A673 (cell line): ENCODE data around the gene APOO. TPM values are rescaled to one million over a fixed set of nuclear protein-coding genes. Genes with fewer than 3 reads are reported as not detected.

Experiments used
- BruUV-seq: library from RNA; stranded (reverse); fragments of 400-500 nt; replicated peaks from 2 replicates; lab custom pipeline; 2021; lab: Mats Ljungman, UMichigan
- CTCF ChIA-PET: fragments of 300-600 bp; sonication (Branson Sonifier 250); formaldehyde crosslinking; loops from one replicate; lab custom pipeline; 2022; ENCODE audit warnings: antibody characterized with exemption; lab: Charles Lee
- POLR2A ChIA-PET: fragments of 300-600 bp; sonication (Branson Sonifier 250); formaldehyde crosslinking; loops from one replicate; lab custom pipeline; 2022; ENCODE audit warnings: antibody characterized with exemption; ENCODE audit not compliant: low non-redundant PET; lab: Charles Lee
- DNase-seq: peaks from one replicate; pipeline ENCODE4 v3.0.0-alpha.2; 2015; ENCODE audit warnings: low spot score
- H3K27ac ChIP-seq: fragments of 200-600 bp; sonication (generic); 2 replicates; pipeline ENCODE4 v1.5.1; 2016; ENCODE audit warnings: mixed run types, low read depth, mild to moderate bottlenecking, mixed read lengths, antibody characterized with exemption, low read length; ENCODE audit not compliant: poor library complexity, severe bottlenecking
- H3K27me3 ChIP-seq: fragments of 200-600 bp; sonication (generic); replicated peaks from 2 replicates; pipeline ENCODE4 v1.6.1; 2017; ENCODE audit warnings: mixed run types, low read depth, mild to moderate bottlenecking, mixed read lengths, antibody characterized with exemption, low read length; ENCODE audit not compliant: insufficient read depth, poor library complexity
- H3K36me3 ChIP-seq: fragments of 200-600 bp; sonication (generic); 2 replicates; pipeline ENCODE4 v1.6.1; 2016; ENCODE audit warnings: mixed run types, mild to moderate bottlenecking, mixed read lengths, antibody characterized with exemption, low read length; ENCODE audit not compliant: insufficient read depth, poor library complexity, severe bottlenecking
- H3K4me1 ChIP-seq: fragments of 200-600 bp; sonication (generic); 2 replicates; pipeline ENCODE4 v1.6.1; 2017; ENCODE audit warnings: mixed run types, mild to moderate bottlenecking, mixed read lengths, antibody characterized with exemption, low read length; ENCODE audit not compliant: insufficient read depth, poor library complexity, severe bottlenecking
- H3K4me3 ChIP-seq: fragments of 200-600 bp; sonication (generic); 2 replicates; pipeline ENCODE4 v1.5.1; 2016; ENCODE audit warnings: low read depth, mixed run types, mild to moderate bottlenecking, mixed read lengths, low read length; ENCODE audit not compliant: poor library complexity, severe bottlenecking
- H3K9me3 ChIP-seq: fragments of 200-600 bp; sonication (generic); 2 replicates; pipeline ENCODE4 v1.6.1; 2016; ENCODE audit warnings: mixed run types, low read depth, mild to moderate bottlenecking, mixed read lengths, antibody characterized with exemption, low read length; ENCODE audit not compliant: poor library complexity, severe bottlenecking
- CTCF ChIP-seq: fragments of 300-800, 200-600 bp; sonication (generic); conservative IDR thresholded peaks from 2 replicates; pipeline ENCODE4 v1.5.1; 2017; ENCODE audit warnings: low read depth, mild to moderate bottlenecking, antibody characterized with exemption, low read length, moderate library complexity, mixed read lengths
- EZH2 ChIP-seq: fragments of 200-600 bp; sonication (generic); IDR thresholded peaks from 2 replicates; pipeline ENCODE4 v1.6.1; 2017; ENCODE audit warnings: borderline replicate concordance, low read depth, mild to moderate bottlenecking, mixed read lengths, antibody characterized with exemption, low read length; ENCODE audit not compliant: poor library complexity, severe bottlenecking
- intact Hi-C: fragments of 100-400 bp; cut with micrococcal nuclease; formaldehyde crosslinking; loops from one replicate; pipeline ENCODE4 v1.10.0; 2022; ENCODE audit not compliant: unreplicated experiment
- total RNA-seq: library from RNA; stranded (reverse); gene quantifications from 2 replicates; pipeline ENCODE4 v1.2.3, GENCODE V29; 2021

Gene APOO
- total RNA-seq, 1 experiment from 2014 or later = 79.0 TPM

DNA sequence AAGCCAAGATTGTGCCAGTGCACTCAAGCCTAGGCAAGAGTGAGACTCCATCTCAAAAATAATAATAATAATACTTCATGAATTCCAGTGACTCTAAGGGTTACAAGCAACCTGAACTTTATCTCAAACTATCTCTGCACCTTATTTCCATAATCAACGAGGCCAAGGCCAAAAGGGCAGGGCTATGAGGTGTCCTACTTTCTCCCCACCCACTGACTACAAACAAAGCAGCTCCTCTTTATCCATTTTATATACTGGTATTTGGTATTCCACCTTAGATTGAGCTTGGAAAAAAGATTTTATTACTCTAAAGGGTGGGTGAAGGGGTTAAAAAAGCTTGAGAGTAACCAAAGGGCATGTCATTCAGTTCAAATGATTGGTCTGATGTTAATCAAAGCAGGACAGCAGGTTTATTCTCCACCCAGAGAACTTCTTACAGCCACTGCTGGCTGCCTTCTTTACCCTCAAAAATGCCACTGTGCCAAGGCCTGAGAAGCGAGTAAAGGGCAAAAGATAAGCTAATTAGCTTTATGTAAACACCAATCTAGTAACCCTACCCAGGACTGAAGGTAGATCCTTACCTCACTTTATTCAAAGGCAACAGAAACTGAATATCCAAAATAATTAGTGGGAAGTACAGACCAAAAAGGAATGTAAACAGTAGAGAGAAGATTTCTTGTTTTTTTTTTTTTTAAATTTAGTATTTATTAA, 28.2 kb downstream of the APOO start:
- ChIA-PET POLR2A (no interaction called here), CTCF (no interaction called here)
- H3K36me3 ChIP-seq = no peaks in the 10 kb centered on the region
- no peaks in the 10 kb centered on the region for H3K27me3 ChIP-seq
- TF ChIP-seq CTCF = no peak
- TF ChIP-seq EZH2 = no peak
- no peak overlapping the region for H3K4me3 ChIP-seq
- intact Hi-C loops = no loop called here
- H3K27ac ChIP-seq = no peak overlapping the region
- peaks cover 16% of the 10 kb centered on the region for H3K4me1 ChIP-seq
- BruUV-seq = no TSS peak
- no peak for DNase-seq
- no peaks in the 10 kb centered on the region for H3K9me3 ChIP-seq

GRCh38 chrX:23871905-23872546, 35.7 kb downstream of the APOO start:
- Histone ChIP-seq H3K4me1 (no peaks in the 10 kb centered on the region), H3K36me3 (no peaks in the 10 kb centered on the region), H3K4me3 (no peak overlapping the region), H3K27ac (no peak overlapping the region), H3K27me3 (no peaks in the 10 kb centered on the region), H3K9me3 (no peaks in the 10 kb centered on the region)
- BruUV-seq = no TSS peak
- ChIA-PET POLR2A (no interaction called here), CTCF (no interaction called here)
- no peak for DNase-seq
- intact Hi-C loops = no loop called here
- TF ChIP-seq EZH2 = no peak
- TF ChIP-seq CTCF = no peak

- H3K27ac ChIP-seq = no peak overlapping the region
- no peaks in the 10 kb centered on the region for H3K9me3 ChIP-seq
- H3K4me1 ChIP-seq = no peaks in the 10 kb centered on the region
- no peak overlapping the region for H3K4me3 ChIP-seq
- ChIA-PET CTCF (no interaction called here), POLR2A (no interaction called here)
- DNase-seq = no peak
- intact Hi-C loops = no loop called here
- no peak for TF ChIP-seq CTCF
- TF ChIP-seq EZH2 = no peak
- no peaks in the 10 kb centered on the region for H3K27me3 ChIP-seq
- H3K36me3 ChIP-seq = no peaks in the 10 kb centered on the region
- no TSS peak for BruUV-seq
Measured at GRCh38 chrX:23870041-23870440, 37.7 kb downstream of the APOO start.
